Right atrium auricular region (tissue), 2 donors: Measurements from ENCODE around the gene POC1B. TPM values are rescaled to one million over a fixed set of nuclear protein-coding genes. Genes with fewer than 3 reads are reported as not detected.
A peak's percentile ranks its signal among the peaks of the same experiment; 100 is the strongest.

Source experiments
- DNase-seq: peaks from one replicate; pipeline ENCODE4 v3.0.0-alpha.2; 2019; ENCODE audit warnings: low spot score
- H3K27ac ChIP-seq, 2 donors: fragments of 200-600 bp; sonication (generic); 1 replicate in 1 of 2; 2 replicates in 1 of 2; pipeline ENCODE4 v1.5.1; 2016 to 2019
- H3K27me3 ChIP-seq, 2 donors: fragments of 200-600 bp; sonication (generic); one replicate each; pipeline versions ENCODE4 v1.5.1 to v1.6.0; 2017 to 2019
- H3K36me3 ChIP-seq: fragments of 200-600 bp; sonication (generic); one replicate; pipeline ENCODE4 v1.5.1; 2016
- H3K4me1 ChIP-seq, 2 donors: fragments of 200-600 bp; sonication (generic); one replicate each; pipeline versions ENCODE4 v1.5.1 to v1.6.0; 2017 to 2019
- H3K4me3 ChIP-seq, 2 donors: fragments of 200-600 bp; sonication (generic); 1 replicate in 1 of 2; 2 replicates in 1 of 2; pipeline ENCODE4 v1.5.1; 2017 to 2019; ENCODE audit warnings: mild to moderate bottlenecking in 1 of 2, moderate library complexity in 1 of 2
- H3K9me3 ChIP-seq, 2 donors: fragments of 200-600 bp; sonication (generic); one replicate each; pipeline ENCODE4 v1.5.1; 2019
- total RNA-seq, 2 donors: library from RNA; depleted of rRNA; stranded (reverse); fragments of >200 nt; gene quantifications; one replicate each; pipeline ENCODE4 v1.1.0, GENCODE V29; 2016
- TF ChIP-seq, protein P1 (sequence below), 2 donors: fragments of 200-600 bp; sonication (generic); IDR thresholded peaks; one replicate each; pipeline ENCODE4 v1.5.1; 2019; ENCODE audit warnings: antibody characterized with exemption in 2 of 2

The POC1B gene
- total RNA-seq, 2 donors from 2014 or later = 9.8 to 10.6 TPM

GRCh38 chr12:89384807-89385206 is 141.0 kb downstream of the POC1B start:
- peak overlapping the region; percentile 17 to 68 for H3K27ac ChIP-seq
- H3K27me3 ChIP-seq = no peaks in the 10 kb centered on the region
- no peak overlapping the region for H3K4me3 ChIP-seq
- no peaks in the 10 kb centered on the region for H3K9me3 ChIP-seq
- DNase-seq = no peak
- peaks cover 0 to 48% of the 10 kb centered on the region in 2 donors for H3K4me1 ChIP-seq
- TF ChIP-seq, protein P1, sequence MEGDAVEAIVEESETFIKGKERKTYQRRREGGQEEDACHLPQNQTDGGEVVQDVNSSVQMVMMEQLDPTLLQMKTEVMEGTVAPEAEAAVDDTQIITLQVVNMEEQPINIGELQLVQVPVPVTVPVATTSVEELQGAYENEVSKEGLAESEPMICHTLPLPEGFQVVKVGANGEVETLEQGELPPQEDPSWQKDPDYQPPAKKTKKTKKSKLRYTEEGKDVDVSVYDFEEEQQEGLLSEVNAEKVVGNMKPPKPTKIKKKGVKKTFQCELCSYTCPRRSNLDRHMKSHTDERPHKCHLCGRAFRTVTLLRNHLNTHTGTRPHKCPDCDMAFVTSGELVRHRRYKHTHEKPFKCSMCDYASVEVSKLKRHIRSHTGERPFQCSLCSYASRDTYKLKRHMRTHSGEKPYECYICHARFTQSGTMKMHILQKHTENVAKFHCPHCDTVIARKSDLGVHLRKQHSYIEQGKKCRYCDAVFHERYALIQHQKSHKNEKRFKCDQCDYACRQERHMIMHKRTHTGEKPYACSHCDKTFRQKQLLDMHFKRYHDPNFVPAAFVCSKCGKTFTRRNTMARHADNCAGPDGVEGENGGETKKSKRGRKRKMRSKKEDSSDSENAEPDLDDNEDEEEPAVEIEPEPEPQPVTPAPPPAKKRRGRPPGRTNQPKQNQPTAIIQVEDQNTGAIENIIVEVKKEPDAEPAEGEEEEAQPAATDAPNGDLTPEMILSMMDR (IDR thresholded peaks at IDR 0.05) = no peak
- H3K36me3 ChIP-seq = no peaks in the 10 kb centered on the region

- Histone ChIP-seq H3K4me3 (no peak overlapping the region), H3K27ac (peak overlapping the region; percentile 17 to 68), H3K4me1 (peaks cover 0 to 48% of the 10 kb centered on the region in 2 donors), H3K36me3 (no peaks in the 10 kb centered on the region), H3K27me3 (no peaks in the 10 kb centered on the region), H3K9me3 (no peaks in the 10 kb centered on the region)
- TF ChIP-seq, protein P1 (IDR thresholded peaks at IDR 0.05) = no peak
- no peak for DNase-seq
Measured at GRCh38 chr12:89384050-89384758, 141.6 kb downstream of the POC1B start.

DNA sequence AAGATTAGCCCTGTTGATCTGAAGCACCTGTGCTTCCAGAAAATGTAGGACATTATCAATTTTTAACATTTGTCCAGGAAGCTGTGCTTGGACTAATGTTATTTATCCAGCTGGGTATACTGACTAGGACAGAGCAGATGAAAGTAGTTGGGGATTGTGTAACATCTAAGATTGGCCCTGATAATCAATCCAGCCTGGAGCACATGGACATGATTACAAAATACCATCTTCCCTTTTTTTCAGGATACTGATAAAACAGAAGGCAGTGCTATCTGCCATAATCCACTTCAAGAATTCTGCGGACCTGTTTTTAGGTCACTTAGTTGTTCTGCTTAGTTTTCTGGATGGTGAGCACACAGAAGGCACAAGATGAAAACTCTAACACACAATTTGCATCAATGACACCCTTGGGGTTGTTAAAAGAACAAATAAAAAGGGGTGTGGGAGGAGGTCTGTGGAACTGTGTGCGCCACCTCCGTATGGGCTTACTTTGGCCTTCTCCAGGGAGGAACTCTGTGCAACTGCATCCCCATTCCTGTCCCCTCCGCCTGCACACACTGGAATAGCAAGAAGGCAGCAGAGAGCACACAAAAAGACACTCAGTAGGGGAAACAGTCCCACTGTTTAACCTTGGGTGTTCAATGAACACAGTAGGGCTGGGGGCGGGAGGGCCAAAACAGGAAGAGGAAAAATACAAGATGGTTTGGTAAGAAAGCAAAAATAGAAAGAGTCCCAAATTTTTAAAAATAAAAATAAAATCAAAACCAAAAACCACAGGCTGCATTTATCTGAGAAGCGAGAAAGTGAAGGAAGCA is 142.4 kb downstream of the POC1B start:
- Histone ChIP-seq H3K27me3 (no peaks in the 10 kb centered on the region), H3K9me3 (no peaks in the 10 kb centered on the region), H3K36me3 (no peaks in the 10 kb centered on the region), H3K27ac (peak overlapping the region; percentile 24 to 68), H3K4me1 (peaks cover 0 to 52% of the 10 kb centered on the region in 2 donors), H3K4me3 (no peak overlapping the region)
- TF ChIP-seq, protein P1 (IDR thresholded peaks at IDR 0.05) = no peak
- no peak for DNase-seq

- no peaks in the 10 kb centered on the region for H3K36me3 ChIP-seq
- no peaks in the 10 kb centered on the region for H3K27me3 ChIP-seq
- peak overlapping the region in 1 of 2 donors; percentile 68 for H3K27ac ChIP-seq
- peaks cover 0 to 52% of the 10 kb centered on the region in 2 donors for H3K4me1 ChIP-seq
- H3K4me3 ChIP-seq = no peak overlapping the region
- TF ChIP-seq, protein P1 (IDR thresholded peaks at IDR 0.05) = no peak
- no peaks in the 10 kb centered on the region for H3K9me3 ChIP-seq
- DNase-seq = no peak
Measured at GRCh38 chr12:89382328-89382727, 143.5 kb downstream of the POC1B start.

GRCh38 chr12:89379839-89380467 is 145.9 kb downstream of the POC1B start:
- no peaks in the 10 kb centered on the region for H3K36me3 ChIP-seq
- no peak overlapping the region for H3K4me3 ChIP-seq
- H3K27me3 ChIP-seq = no peaks in the 10 kb centered on the region
- TF ChIP-seq, protein P1 (IDR thresholded peaks at IDR 0.05) = no peak
- H3K4me1 ChIP-seq = peaks cover 0 to 39% of the 10 kb centered on the region in 2 donors
- no peak for DNase-seq
- H3K27ac ChIP-seq = peak overlapping the region in 1 of 2 donors; percentile 54
- H3K9me3 ChIP-seq = no peaks in the 10 kb centered on the region
